ENCODE data around the gene PGA3.
"Not testable (repeated sequence)": the region's sequence is repeated elsewhere in the genome, so short reads cannot be mapped to it uniquely, and the experiment has no call there.

PGA3 gene

DNA sequence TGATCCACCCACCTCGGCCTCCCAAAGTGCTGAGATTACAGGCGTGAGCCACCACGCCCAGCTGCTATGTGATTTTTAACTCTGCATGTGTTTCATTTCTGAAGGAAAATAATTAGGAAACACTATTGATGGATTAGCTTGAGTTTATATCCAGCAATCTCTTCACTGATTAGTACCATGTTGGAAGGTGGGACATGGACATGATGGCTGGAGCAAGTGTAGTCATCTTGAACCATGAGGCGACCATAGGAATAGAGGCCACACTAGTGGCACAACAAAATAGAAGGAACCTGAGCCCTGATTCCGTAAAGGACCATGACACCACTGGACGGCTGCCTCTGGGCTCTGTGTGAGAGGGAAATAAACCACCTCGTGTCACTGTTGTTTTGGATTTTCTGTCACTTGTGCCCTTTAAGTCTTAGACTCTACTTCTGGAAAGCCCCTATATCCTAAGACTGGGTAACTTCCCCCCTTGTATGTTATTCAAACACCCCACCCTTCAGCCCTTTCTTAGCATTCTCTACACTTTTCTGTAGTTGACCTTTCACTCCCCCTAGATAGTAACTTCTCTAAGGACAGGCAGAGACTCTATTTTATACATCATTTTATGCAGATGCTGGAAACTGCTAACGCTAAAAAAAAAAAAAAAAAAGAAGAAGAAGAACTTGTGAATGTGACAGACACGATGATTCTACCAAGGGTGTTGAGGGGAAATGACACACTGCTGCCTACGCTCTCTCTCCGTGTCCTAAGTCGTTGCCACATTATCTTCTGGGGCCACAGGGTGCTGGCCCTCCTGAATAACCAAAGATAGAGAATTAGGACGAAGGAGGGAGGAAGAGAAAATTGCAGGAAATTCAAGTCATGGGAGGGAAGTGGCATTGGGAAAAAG lies 39.4 kb upstream of the PGA3 start:
- TF ChIP-seq, protein P1, sequence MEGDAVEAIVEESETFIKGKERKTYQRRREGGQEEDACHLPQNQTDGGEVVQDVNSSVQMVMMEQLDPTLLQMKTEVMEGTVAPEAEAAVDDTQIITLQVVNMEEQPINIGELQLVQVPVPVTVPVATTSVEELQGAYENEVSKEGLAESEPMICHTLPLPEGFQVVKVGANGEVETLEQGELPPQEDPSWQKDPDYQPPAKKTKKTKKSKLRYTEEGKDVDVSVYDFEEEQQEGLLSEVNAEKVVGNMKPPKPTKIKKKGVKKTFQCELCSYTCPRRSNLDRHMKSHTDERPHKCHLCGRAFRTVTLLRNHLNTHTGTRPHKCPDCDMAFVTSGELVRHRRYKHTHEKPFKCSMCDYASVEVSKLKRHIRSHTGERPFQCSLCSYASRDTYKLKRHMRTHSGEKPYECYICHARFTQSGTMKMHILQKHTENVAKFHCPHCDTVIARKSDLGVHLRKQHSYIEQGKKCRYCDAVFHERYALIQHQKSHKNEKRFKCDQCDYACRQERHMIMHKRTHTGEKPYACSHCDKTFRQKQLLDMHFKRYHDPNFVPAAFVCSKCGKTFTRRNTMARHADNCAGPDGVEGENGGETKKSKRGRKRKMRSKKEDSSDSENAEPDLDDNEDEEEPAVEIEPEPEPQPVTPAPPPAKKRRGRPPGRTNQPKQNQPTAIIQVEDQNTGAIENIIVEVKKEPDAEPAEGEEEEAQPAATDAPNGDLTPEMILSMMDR (conservative IDR thresholded peaks at IDR 0.05; ENCODE audit: low read depth): no peak
- POLR2A ChIA-PET (ENCODE audit: low non-redundant PET): no interaction called here
- CTCF ChIA-PET: no interaction called here
- H3K27ac ChIP-seq: no peak overlapping the region
- no peak for DNase-seq (ENCODE audit: low spot score)

DNA sequence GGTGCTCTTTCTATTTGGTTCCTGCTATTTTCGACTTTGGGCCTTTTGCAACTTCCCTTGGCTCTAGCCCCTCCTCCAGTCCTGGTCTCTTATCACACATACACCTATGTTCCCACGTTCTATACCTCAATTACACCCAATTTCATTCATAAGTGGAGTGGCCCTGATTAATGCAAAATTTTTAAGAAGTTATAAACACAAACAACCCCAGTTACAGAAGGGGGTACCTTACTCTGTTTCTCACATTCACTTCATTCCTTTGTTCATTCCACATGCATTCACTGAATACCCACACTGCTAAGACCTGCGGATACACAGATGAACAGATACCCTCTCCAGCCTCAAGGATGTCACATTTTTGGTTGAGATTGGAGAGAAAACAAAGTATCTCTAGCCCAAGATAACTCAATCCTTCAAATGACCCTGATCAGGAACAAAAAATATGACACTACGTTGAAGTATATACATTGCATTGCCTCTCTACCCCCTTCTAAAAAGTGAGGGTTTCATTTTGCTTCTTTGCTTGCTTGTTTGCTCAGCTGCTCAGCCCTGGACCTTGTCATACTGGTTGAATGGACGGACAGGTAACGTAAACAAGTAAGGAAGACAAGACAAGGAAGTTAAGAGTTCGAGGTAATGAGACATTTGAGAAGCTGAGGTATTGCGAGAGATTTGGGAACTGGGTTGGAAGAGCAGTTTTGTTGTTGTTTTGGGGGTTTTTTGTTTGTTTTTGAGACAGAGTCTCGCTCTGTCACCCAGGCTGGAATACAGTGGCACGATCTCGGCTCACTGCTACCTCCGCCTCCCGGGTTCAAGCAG lies 38.5 kb upstream of the PGA3 start:
- no peak for DNase-seq (ENCODE audit: low spot score)
- POLR2A ChIA-PET (ENCODE audit: low non-redundant PET): no interaction called here
- CTCF ChIA-PET: no interaction called here
- no peak overlapping the region for H3K27ac ChIP-seq
- TF ChIP-seq, protein P1 (conservative IDR thresholded peaks at IDR 0.05; ENCODE audit: low read depth): no peak

DNA sequence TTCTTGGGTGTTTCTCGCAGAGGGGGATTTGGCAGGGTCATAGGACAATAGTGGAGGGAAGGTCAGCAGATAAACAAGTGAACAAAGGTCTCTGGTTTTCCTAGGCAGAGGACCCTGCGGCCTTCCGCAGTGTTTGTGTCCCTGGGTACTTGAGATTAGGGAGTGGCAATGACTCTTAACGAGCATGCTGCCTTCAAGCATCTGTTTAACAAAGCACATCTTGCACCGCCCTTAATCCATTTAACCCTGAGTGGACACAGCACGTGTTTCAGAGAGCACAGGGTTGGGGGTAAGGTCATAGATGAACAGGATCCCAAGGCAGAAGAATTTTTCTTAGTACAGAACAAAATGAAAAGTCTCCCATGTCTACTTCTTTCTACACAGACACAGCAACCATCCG lies 37.5 kb upstream of the PGA3 start:
- POLR2A ChIA-PET (ENCODE audit: low non-redundant PET); H3K27ac ChIP-seq; DNase-seq (ENCODE audit: low spot score); CTCF ChIA-PET: not testable (repeated sequence)

DNA sequence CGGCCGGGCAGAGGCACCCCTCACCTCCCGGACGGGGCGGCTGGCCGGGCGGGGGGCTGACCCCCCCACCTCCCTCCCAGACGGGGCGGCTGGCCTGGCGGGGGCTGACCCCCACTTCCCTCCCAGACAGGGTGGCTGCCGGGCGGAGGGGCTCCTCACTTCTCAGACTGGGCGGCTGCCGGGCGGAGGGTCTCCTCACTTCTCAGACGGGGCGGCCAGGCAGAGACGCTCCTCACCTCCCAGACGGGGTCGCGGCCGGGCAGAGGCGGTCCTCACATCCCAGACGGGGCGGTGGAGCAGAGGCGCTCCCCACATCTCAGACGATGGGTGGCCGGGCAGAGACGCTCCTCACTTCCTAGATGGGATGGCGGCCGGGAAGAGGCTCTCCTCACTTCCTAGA lies 37.0 kb upstream of the PGA3 start:
- H3K27ac ChIP-seq; DNase-seq (ENCODE audit: low spot score); POLR2A ChIA-PET (ENCODE audit: low non-redundant PET); CTCF ChIA-PET: not testable (repeated sequence)

DNA sequence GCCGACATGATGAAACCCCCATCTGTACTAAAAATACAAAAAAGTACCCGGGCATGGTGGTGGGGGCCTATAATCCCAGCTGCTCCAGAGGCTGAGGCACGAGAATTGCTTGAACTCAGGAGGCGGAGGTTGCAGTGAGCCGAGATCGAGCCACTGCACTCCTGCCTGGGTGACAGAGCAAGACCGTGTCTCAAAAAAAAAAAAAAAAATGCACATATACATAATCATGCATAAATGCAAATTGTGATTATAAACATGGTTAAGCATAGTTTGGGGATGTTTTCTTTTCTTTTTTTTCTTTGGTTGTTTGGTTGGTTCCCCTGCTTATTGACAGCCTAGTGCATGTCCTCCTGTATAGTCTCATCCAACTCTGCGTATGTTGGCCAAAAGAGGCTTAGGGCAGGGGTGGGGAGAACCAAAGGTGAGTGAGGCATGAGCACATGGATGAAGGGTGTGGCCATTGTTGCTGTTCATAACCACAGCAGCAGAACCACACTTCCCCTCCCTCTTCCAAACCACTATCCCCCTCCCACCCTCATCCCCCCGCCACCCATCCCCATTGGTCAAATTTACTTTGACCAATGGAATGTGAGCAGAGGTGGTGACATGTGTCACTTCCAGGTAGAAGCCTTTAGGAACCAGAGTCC lies 35.1 kb upstream of the PGA3 start:
- ChIA-PET CTCF (interaction anchor here (0.6 kb wide), 1 partner anchor 118 kb away, joined by 3 read pairs; no protein-coding TSS in a partner anchor), POLR2A (ENCODE audit: low non-redundant PET) (no interaction called here)
- TF ChIP-seq, protein P1 (conservative IDR thresholded peaks at IDR 0.05; ENCODE audit: low read depth): no peak
- H3K27ac ChIP-seq: no peak overlapping the region
- no peak for DNase-seq (ENCODE audit: low spot score)

DNA sequence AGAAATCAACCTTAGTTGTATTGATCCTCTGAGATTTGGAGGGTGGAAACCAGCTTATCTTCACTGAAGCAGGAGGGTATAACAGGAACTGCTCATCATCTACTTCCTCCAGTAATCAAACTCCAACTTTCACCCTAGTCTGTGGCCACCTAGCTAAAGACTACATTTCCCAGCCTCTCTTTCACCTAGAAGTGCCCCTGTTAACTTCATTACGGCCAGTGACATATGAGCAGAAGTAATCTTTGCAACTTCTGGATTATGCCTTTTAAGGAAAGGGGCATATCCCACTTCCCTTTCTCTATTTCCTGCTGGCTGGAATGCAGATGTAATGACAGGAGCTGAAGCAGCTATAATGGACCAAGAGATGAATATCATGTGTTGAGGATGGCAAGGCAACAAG lies 34.5 kb upstream of the PGA3 start:
- ChIA-PET CTCF (no interaction called here), POLR2A (ENCODE audit: low non-redundant PET) (no interaction called here)
- TF ChIP-seq, protein P1 (conservative IDR thresholded peaks at IDR 0.05; ENCODE audit: low read depth): no peak
- no peak overlapping the region for H3K27ac ChIP-seq
- DNase-seq (ENCODE audit: low spot score): no peak

DNA sequence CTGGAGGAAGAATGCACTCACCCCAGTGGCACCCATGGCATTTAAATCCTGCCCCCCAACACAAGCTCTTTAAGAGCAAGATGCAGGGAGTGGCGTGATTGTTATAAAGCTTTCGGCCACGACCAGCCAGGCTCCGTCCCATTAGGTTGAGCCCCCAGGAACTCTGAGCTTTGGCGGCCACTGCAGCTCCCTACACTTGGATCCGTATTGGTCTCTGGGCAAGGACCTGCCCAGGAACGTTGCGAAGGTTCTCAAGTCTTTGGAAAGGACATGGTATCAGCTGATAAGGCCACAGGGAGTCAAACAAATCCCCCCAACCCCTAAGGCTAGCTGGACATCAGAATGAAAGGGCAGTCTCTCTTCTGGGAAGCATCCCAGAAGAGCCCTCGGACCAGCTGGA lies 32.7 kb upstream of the PGA3 start:
- CTCF ChIA-PET: interaction anchor here (1.3 kb wide), 1 partner anchor 271 kb away, joined by 3 read pairs; no protein-coding TSS in a partner anchor
- H3K27ac ChIP-seq: no peak overlapping the region
- POLR2A ChIA-PET (ENCODE audit: low non-redundant PET): no interaction called here
- TF ChIP-seq, protein P1 (conservative IDR thresholded peaks at IDR 0.05; ENCODE audit: low read depth): no peak
- DNase-seq (ENCODE audit: low spot score): no peak
